Tibial nerve (tissue), 4 donors: ENCODE measurements around the gene TMEM248. TPM values are rescaled to one million over a fixed set of nuclear protein-coding genes. Genes with fewer than 3 reads are reported as not detected.

ENCODE experiments used
- DNase-seq, 2 donors: peaks; one replicate each; pipeline ENCODE4 v3.0.0-alpha.2; 2019; ENCODE audit warnings: low spot score in 2 of 2
- H3K27ac ChIP-seq, 4 donors: fragments of 200-600 bp; sonication (generic) in 3 of 4; one replicate each; pipeline ENCODE4 v1.5.1; 2017 to 2019; ENCODE audit warnings: mild to moderate bottlenecking in 1 of 4
- H3K27me3 ChIP-seq, 2 donors: fragments of 200-600 bp; sonication (generic) in 1 of 2; one replicate each; pipeline versions ENCODE4 v1.5.1 to v1.6.0; 2017 to 2019
- H3K36me3 ChIP-seq, 3 donors: fragments of 200-600 bp; sonication (generic); one replicate each; pipeline ENCODE4 v1.5.1; 2018 to 2019
- H3K4me1 ChIP-seq, 4 donors: fragments of 200-600 bp; sonication (generic) in 3 of 4; one replicate each; pipeline ENCODE4 v1.5.1; 2017 to 2019
- H3K4me3 ChIP-seq, 4 donors: fragments of 200-600 bp; sonication (generic) in 3 of 4; one replicate each; pipeline ENCODE4 v1.5.1; 2017 to 2019; ENCODE audit warnings: mild to moderate bottlenecking in 1 of 4, moderate library complexity in 1 of 4
- H3K9me3 ChIP-seq, 4 donors: fragments of 200-600 bp; sonication (generic) in 3 of 4; one replicate each; pipeline ENCODE4 v1.5.1; 2017 to 2019
- EP300 ChIP-seq, 2 donors: sonication (generic); formaldehyde crosslinking; IDR thresholded peaks; one replicate each; pipeline ENCODE4 v1.6.1; 2017; ENCODE audit warnings: antibody characterized with exemption in 2 of 2, mild to moderate bottlenecking in 1 of 2
- POLR2A ChIP-seq, 2 donors: fragments of 450-650 bp; IDR thresholded peaks; one replicate each; pipeline ENCODE4 v1.6.1; 2017; ENCODE audit warnings: antibody characterized with exemption in 2 of 2, mild to moderate bottlenecking in 2 of 2, moderate library complexity in 2 of 2
- WGBS, 2 donors: methylation state at CpG; one replicate each; pipeline ENCODE4 v1.1.5; 2018; 5-methylcytosine and 5-hydroxymethylcytosine counted together
- total RNA-seq, 4 donors: library from RNA; depleted of rRNA; stranded (reverse); fragments of >200 nt; gene quantifications; one replicate each; pipeline ENCODE4 v1.1.0, GENCODE V29; 2016
- TF ChIP-seq, protein P1 (sequence below), 5 experiments: fragments of 200-600 bp in 3 of 5; fragments of 450-650 bp in 2 of 5; sonication (generic) in 3 of 5; IDR thresholded peaks; one replicate each; pipeline ENCODE4 v1.5.1; 2016 to 2019; ENCODE audit warnings: antibody characterized with exemption in 5 of 5, mild to moderate bottlenecking in 3 of 5, moderate library complexity in 2 of 5

The TMEM248 gene
- total RNA-seq, 4 donors from 2014 or later, result 86.4 to 110 (median 94.9) TPM

DNA sequence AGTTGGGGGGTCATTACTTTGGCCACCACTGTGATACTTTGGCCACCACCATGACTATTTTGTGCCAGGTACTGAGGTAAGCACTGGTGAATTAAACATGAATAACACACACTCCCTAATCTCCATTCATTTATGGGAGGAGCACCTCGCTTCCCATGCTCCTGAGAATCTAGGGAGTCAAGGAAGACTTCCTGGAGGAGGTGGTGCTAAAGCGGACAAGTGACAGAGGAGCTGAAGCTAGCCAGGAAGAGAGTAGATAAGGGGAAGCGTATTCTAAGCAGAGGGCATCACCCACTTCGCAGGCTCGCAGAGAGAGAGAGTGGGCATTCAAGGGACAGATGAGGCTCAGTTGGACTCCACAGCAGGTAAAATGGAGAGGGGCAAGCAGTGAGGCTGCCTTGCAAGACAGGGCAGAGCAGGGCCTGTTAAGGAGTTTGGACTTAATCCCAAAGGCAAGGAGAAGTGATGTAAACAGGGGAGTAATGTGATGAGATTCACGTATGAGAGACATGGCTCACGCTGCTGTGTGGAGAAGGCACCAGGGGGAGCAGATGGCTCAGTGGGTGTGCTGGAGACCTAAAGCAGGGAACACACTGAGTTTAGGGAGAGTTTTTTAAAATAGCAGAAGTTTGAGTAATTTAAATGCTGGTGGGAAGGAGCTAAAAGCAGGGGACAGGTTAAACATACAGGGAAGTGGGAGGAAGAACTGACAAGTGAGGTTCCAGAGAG is 21.3 kb upstream of the TMEM248 start:
- peaks cover 0 to 83% (median 0%) of the 10 kb centered on the region in 3 donors for H3K36me3 ChIP-seq
- H3K4me1 ChIP-seq, result no peaks in the 10 kb centered on the region

GRCh38 chr7:66901941-66902843 is 18.8 kb upstream of the TMEM248 start:
- TF ChIP-seq, protein P1, sequence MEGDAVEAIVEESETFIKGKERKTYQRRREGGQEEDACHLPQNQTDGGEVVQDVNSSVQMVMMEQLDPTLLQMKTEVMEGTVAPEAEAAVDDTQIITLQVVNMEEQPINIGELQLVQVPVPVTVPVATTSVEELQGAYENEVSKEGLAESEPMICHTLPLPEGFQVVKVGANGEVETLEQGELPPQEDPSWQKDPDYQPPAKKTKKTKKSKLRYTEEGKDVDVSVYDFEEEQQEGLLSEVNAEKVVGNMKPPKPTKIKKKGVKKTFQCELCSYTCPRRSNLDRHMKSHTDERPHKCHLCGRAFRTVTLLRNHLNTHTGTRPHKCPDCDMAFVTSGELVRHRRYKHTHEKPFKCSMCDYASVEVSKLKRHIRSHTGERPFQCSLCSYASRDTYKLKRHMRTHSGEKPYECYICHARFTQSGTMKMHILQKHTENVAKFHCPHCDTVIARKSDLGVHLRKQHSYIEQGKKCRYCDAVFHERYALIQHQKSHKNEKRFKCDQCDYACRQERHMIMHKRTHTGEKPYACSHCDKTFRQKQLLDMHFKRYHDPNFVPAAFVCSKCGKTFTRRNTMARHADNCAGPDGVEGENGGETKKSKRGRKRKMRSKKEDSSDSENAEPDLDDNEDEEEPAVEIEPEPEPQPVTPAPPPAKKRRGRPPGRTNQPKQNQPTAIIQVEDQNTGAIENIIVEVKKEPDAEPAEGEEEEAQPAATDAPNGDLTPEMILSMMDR (IDR thresholded peaks at IDR 0.05), result no peak
- TF ChIP-seq EP300 (IDR thresholded peaks at IDR 0.05) (no peak), POLR2A (IDR thresholded peaks at IDR 0.05) (no peak)
- no peaks in the 10 kb centered on the region for H3K9me3 ChIP-seq
- no peak overlapping the region for H3K4me3 ChIP-seq
- 92 to 95% methylated on average over 47 of the region's 47 CpGs for WGBS, 2 donors
- no peak for DNase-seq
- H3K4me1 ChIP-seq, result no peaks in the 10 kb centered on the region
- H3K27me3 ChIP-seq, result no peaks in the 10 kb centered on the region
- peaks cover 0 to 96% (median 0%) of the 10 kb centered on the region in 3 donors for H3K36me3 ChIP-seq
- no peak overlapping the region for H3K27ac ChIP-seq

More for the DNA sequence above, 21.3 kb upstream of the TMEM248 start:
- no peak for DNase-seq
- Histone ChIP-seq H3K27me3 (no peaks in the 10 kb centered on the region), H3K9me3 (no peaks in the 10 kb centered on the region), H3K27ac (no peak overlapping the region), H3K4me3 (no peak overlapping the region)
- 87 to 88% methylated on average over 7 of the region's 7 CpGs for WGBS, 2 donors
- TF ChIP-seq POLR2A (IDR thresholded peaks at IDR 0.05) (no peak), EP300 (IDR thresholded peaks at IDR 0.05) (no peak)
- TF ChIP-seq, protein P1 (IDR thresholded peaks at IDR 0.05), result no peak

GRCh38 chr7:66902844-66903180 is 18.2 kb upstream of the TMEM248 start:
- TF ChIP-seq, protein P1 (IDR thresholded peaks at IDR 0.05), result no peak
- no peak for TF ChIP-seq EP300 (IDR thresholded peaks at IDR 0.05)
- H3K27ac ChIP-seq, result no peak overlapping the region
- H3K9me3 ChIP-seq, result no peaks in the 10 kb centered on the region
- no peak for DNase-seq
- H3K4me3 ChIP-seq, result no peak overlapping the region
- 91 to 92% methylated on average over 19 of the region's 19 CpGs for WGBS, 2 donors
- no peaks in the 10 kb centered on the region for H3K4me1 ChIP-seq
- peaks cover 0 to 96% (median 0%) of the 10 kb centered on the region in 3 donors for H3K36me3 ChIP-seq
- H3K27me3 ChIP-seq, result no peaks in the 10 kb centered on the region

DNA sequence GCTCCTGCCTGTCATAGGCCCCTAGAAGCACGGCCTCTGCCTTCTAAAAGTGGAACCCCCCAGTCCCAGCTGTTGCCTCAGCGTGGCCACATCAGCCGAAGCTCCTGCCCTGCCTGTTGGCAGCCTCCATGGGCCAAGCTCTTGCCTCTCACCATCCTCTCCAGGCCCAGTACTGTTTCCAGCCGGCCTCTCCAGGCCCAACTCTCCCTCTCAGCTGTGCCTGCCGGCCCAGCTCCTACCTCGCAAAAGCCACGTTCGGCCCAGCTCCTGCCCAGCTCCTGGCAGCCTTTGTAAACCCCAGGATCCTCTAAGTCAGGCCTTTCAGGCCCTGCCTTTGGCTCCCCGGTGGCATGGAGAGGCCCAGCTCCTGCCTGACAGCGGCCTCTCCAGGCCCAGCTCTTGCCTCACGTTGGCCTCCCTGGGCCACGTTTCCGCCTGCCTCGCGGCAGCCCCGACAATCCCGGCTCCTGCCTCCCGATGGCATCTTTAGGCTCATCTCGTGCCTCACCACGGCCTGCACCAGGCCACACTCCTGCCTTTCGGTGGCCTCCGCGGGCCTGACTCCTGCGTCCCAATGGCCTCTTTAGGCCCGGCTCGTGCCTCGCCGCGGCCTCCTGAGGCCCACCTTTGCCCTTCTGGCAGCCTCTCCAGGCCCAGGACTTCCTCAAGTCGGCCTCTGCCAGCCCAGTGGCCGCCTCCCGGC is 17.5 kb upstream of the TMEM248 start:
- Histone ChIP-seq H3K9me3 (no peaks in the 10 kb centered on the region), H3K27ac (no peak overlapping the region), H3K27me3 (no peaks in the 10 kb centered on the region), H3K4me3 (no peak overlapping the region), H3K4me1 (no peaks in the 10 kb centered on the region), H3K36me3 (peaks cover 0 to 93% (median 0%) of the 10 kb centered on the region in 3 donors)
- 95% methylated on average over 31 to 32 of the region's 32 CpGs for WGBS, 2 donors
- TF ChIP-seq, protein P1 (IDR thresholded peaks at IDR 0.05), result no peak
- no peak for TF ChIP-seq POLR2A (IDR thresholded peaks at IDR 0.05)
- TF ChIP-seq EP300 (IDR thresholded peaks at IDR 0.05), result no peak
- DNase-seq, result no peak
